Heart left ventricle (tissue), 13 donors: Measurements from ENCODE around the gene C14orf132.

Source experiments
- CTCF ChIP-seq, 12 donors: fragments of 200-600 bp; sonication (generic) in 4 of 12; IDR thresholded peaks; one replicate each; pipeline versions ENCODE4 v1.5.0 to v1.8.0; 2018 to 2022; ENCODE audit warnings: antibody characterized with exemption in 12 of 12, mild to moderate bottlenecking in 5 of 12
- POLR2A ChIP-seq, 2 donors: fragments of 450-650 bp; IDR thresholded peaks; one replicate each; pipeline ENCODE4 v1.6.1; 2017; ENCODE audit warnings: antibody characterized with exemption in 2 of 2, mild to moderate bottlenecking in 2 of 2, moderate library complexity in 2 of 2
- donor health status: ischemic (EF 13 %, LVEDD 7.1; RV severe dilation, severe dysfunction).
- donor health status: DM: no; HTN: yes; CAD: no.
- donor health status: DM: no; HTN: no; CAD: no.
- donor health status: ischemic (EF 25% LVEDD 6.9; RV normal size, moderate dysfunction).
- donor health status: ischemic (EF 25% LVEDD 5.7; RV mildly dilated, moderate dysfunction).
- donor health status: ischemic (EF 35%, LVEDD 5.7; RV mildly dilated, moderate dysfunction).
- donor health status: nonischemic (EF 11% LVEDD 7.7; RV severe dilation, severe dysfunction).
- donor health status: DM: yes; HTN: yes; CAD: no.
- donor health status: PGD.
- donor health status: ischemic (EF 29% LVEDD 5.4; RV normal size, mild dysfunction).
- donor health status: nonischemic (EF 23%, LVEDD 6.1; RV moderate dilation, normal function).

GRCh38 chr14:96029089-96029645 is 10.0 kb upstream of the C14orf132 start:
- no peak for TF ChIP-seq CTCF (IDR thresholded peaks at IDR 0.05)
- TF ChIP-seq POLR2A (IDR thresholded peaks at IDR 0.05) = no peak
